HUDEP-2 (cell line): ENCODE results near the gene IBA57.

Experiments
- DNase-seq, 76 experiments: peaks; one replicate each; lab custom pipeline; 2025; ENCODE audit not compliant: unreplicated experiment in 76 of 76; lab: John Stamatoyannopoulos, UW

Gene IBA57

GRCh38 chr1:228155596-228156514 lies 9.7 kb upstream of the IBA57 start:
- no peak for DNase-seq

GRCh38 chr1:228156515-228156881 lies 9.1 kb upstream of the IBA57 start:
- no peak for DNase-seq

- no peak for DNase-seq
Observed at GRCh38 chr1:228156941-228157728, 8.5 kb upstream of the IBA57 start.

- DNase-seq = no peak
Observed at GRCh38 chr1:228157729-228158126, 7.9 kb upstream of the IBA57 start.

- no peak for DNase-seq
Observed at GRCh38 chr1:228158151-228159007, 7.2 kb upstream of the IBA57 start.

- DNase-seq = no peak
Observed at GRCh38 chr1:228159008-228159665, 6.5 kb upstream of the IBA57 start.

- no peak for DNase-seq
Observed at GRCh38 chr1:228160201-228160761, 5.3 kb upstream of the IBA57 start.

GRCh38 chr1:228161362-228161761 lies 4.2 kb upstream of the IBA57 start:
- peak in 33 of 76 experiments; percentile 12 to 61 (median 34) for DNase-seq

- no peak for DNase-seq
Observed at GRCh38 chr1:228161866-228162265, 3.7 kb upstream of the IBA57 start.

GRCh38 chr1:228162286-228163006 lies 3.2 kb upstream of the IBA57 start:
- DNase-seq = peak in 17 of 76 experiments; percentile 18 to 39 (median 27)

- DNase-seq = peak in 1 of 76 experiments; percentile 15
Observed at GRCh38 chr1:228163007-228163753, 2.4 kb upstream of the IBA57 start.

GRCh38 chr1:228163776-228164519 lies 1.7 kb upstream of the IBA57 start:
- no peak for DNase-seq

GRCh38 chr1:228164561-228165371 lies 838 bp upstream of the IBA57 start:
- peak in 1 of 76 experiments; percentile 12 for DNase-seq

GRCh38 chr1:228166170-228166936 lies 749 bp downstream of the IBA57 start:
- peak in 63 of 76 experiments; percentile 20 to 94 (median 50) for DNase-seq

GRCh38 chr1:228168563-228169270 lies 3.1 kb downstream of the IBA57 start:
- DNase-seq = no peak

- no peak for DNase-seq
Observed at GRCh38 chr1:228169345-228169744, 3.7 kb downstream of the IBA57 start.
